ENCODE measurements around the gene EMILIN2. TPM values are rescaled to one million over a fixed set of nuclear protein-coding genes. Genes with fewer than 3 reads are reported as not detected.

EMILIN2 gene
- total and polyA plus RNA-seq, 9 of the 15 experiments (the other 6 are each of a cell fraction or from before 2014, with no cell fraction given): 0.01 to 0.40 (median 0.19) TPM

DNA sequence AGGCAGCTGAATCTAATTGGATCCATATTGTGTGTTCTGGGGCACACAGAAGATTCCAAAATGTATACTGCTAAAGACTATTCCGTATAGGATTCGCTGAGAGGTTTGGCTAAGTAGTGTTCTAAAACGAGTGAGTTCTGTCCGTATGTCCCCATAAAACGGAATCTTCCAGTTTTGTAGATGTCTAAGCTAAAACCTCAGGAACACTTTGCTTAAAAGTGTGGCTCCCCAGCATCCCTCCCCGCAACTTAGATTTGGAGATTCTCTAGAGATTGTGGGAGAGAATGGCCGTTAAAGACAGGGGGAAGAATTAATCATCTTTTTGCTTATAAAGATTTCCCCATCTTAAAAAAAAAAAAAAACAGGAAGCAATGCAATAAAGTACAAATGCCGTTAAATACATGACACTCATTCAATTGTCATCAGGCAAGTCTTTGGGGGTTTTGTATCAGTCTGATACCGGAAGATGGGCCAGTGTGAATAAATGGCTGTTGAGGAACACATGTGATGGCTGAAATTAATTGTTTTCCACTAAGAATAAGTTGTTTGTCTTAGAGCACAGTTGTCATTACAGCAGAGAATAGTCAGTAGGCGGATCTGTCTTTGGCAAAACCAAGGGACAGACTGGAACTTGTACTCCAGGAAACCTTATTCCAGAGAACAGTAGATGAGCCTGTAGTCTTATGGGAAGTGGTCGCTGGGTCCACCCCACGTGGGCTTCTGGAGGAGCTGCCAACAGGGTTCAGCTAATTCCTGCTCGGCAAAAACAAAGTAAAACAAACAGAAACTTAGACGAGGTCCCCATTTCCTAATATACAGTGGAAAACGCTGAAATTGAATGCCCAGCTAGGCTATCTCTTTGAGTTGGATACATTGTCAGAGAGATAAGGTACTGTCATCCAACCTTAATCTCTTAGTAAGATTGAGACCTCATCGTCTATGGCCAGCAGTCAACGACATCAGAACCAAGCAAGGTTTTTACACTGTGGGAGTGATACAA lies 1.7 kb downstream of the EMILIN2 start (continued):
- TF ChIP-seq IRF1 (CRISPR knock-in tag; IDR thresholded peaks at IDR 0.05; ENCODE audit: borderline replicate concordance): no peak
- no peak for TF ChIP-seq TAF1 (IDR thresholded peaks at IDR 0.05; ENCODE audit: control insufficient read depth, extremely low read depth, insufficient read depth, low read length, severe bottlenecking)
- TF ChIP-seq, protein P1, sequence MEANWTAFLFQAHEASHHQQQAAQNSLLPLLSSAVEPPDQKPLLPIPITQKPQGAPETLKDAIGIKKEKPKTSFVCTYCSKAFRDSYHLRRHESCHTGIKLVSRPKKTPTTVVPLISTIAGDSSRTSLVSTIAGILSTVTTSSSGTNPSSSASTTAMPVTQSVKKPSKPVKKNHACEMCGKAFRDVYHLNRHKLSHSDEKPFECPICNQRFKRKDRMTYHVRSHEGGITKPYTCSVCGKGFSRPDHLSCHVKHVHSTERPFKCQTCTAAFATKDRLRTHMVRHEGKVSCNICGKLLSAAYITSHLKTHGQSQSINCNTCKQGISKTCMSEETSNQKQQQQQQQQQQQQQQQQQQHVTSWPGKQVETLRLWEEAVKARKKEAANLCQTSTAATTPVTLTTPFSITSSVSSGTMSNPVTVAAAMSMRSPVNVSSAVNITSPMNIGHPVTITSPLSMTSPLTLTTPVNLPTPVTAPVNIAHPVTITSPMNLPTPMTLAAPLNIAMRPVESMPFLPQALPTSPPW (CRISPR knock-in tag; IDR thresholded peaks at IDR 0.05): no peak
- TF ChIP-seq PCBP2 (IDR thresholded peaks at IDR 0.05; ENCODE audit: low read depth, low read length, poor library complexity, severe bottlenecking): no peak
- TF ChIP-seq CLOCK (CRISPR knock-in tag; IDR thresholded peaks at IDR 0.05; ENCODE audit: borderline replicate concordance): no peak
- TF ChIP-seq PHF20 (IDR thresholded peaks at IDR 0.05; ENCODE audit: partially characterized antibody): no peak
- no peak for TF ChIP-seq LCOR (CRISPR knock-in tag; IDR thresholded peaks at IDR 0.05)
- TF ChIP-seq MTA2 (IDR thresholded peaks at IDR 0.05; ENCODE audit: low read depth): 0 out of 2 replicates have a peak, but pooled peaks have one; percentile 14
- TF ChIP-seq CCNT2 (IDR thresholded peaks at IDR 0.05; ENCODE audit: borderline replicate concordance, extremely low read depth, insufficient read length, low read depth, low read length): peak; percentile 28
- TF ChIP-seq SNIP1 (IDR thresholded peaks at IDR 0.05; ENCODE audit: low read depth): no peak
- no peak for TF ChIP-seq ZNF263 (CRISPR knock-in tag; IDR thresholded peaks at IDR 0.05; ENCODE audit: borderline replicate concordance)
- no peak for TF ChIP-seq WHSC1 (IDR thresholded peaks at IDR 0.05; ENCODE audit: low read length)
- TF ChIP-seq BRCA1 (IDR thresholded peaks at IDR 0.05): no peak
- TF ChIP-seq BRCA1 (CRISPR knock-in tag; IDR thresholded peaks at IDR 0.05): no peak
- TF ChIP-seq, protein P2, sequence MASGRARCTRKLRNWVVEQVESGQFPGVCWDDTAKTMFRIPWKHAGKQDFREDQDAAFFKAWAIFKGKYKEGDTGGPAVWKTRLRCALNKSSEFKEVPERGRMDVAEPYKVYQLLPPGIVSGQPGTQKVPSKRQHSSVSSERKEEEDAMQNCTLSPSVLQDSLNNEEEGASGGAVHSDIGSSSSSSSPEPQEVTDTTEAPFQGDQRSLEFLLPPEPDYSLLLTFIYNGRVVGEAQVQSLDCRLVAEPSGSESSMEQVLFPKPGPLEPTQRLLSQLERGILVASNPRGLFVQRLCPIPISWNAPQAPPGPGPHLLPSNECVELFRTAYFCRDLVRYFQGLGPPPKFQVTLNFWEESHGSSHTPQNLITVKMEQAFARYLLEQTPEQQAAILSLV (tag; IDR thresholded peaks at IDR 0.05): no peak
- no peak for TF ChIP-seq DDX20 (tag; IDR thresholded peaks at IDR 0.05; ENCODE audit: low read depth)
- 0 out of 2 replicates have a peak, but pooled peaks have one; percentile 48 for TF ChIP-seq MECOM (CRISPR knock-in tag; IDR thresholded peaks at IDR 0.05)
- peak; percentile 37; the same call in 1 of the 2 replicates for TF ChIP-seq EP300 (IDR thresholded peaks at IDR 0.05; ENCODE audit: low read length)
- no peak for TF ChIP-seq SRSF7 (optimal IDR thresholded peaks at IDR 0.05; ENCODE audit: low read depth, low read length)
- no peak for TF ChIP-seq HCFC1 (IDR thresholded peaks at IDR 0.05; ENCODE audit: low read depth, low read length)
- TF ChIP-seq ARHGAP35 (IDR thresholded peaks at IDR 0.05; ENCODE audit: partially characterized antibody): no peak
